ENCODE results near the gene PLEKHA6.
A peak's percentile ranks its signal among the peaks of the same experiment; 100 is the strongest.

The PLEKHA6 gene

GRCh38 chr1:204359474-204360255 lies at the start of gene PLEKHA6:
Gene PLEKHA6, minus strand, starts transcription at chr1:204359929. Its CDS starts 86,202 bp downstream, at chr1:204273727.
- TF ChIP-seq CTCF (IDR thresholded peaks at IDR 0.05; ENCODE audit: low read depth, low read length): peak; percentile 49
- DNase-seq (ENCODE audit: extremely low read depth, low read depth): peak; percentile 10

GRCh38 chr1:204409123-204409522 lies 49.4 kb upstream of the PLEKHA6 start:
- TF ChIP-seq CTCF (IDR thresholded peaks at IDR 0.05; ENCODE audit: low read depth, low read length): no peak
- DNase-seq (ENCODE audit: extremely low read depth, low read depth): no peak

- TF ChIP-seq CTCF (IDR thresholded peaks at IDR 0.05; ENCODE audit: low read depth, low read length): no peak
- DNase-seq (ENCODE audit: extremely low read depth, low read depth): no peak
Measured at GRCh38 chr1:204408602-204409001, 48.9 kb upstream of the PLEKHA6 start.

- DNase-seq (ENCODE audit: extremely low read depth, low read depth): no peak
- TF ChIP-seq CTCF (IDR thresholded peaks at IDR 0.05; ENCODE audit: low read depth, low read length): no peak
Measured at GRCh38 chr1:204408074-204408507, 48.4 kb upstream of the PLEKHA6 start.

- DNase-seq (ENCODE audit: extremely low read depth, low read depth): no peak
- TF ChIP-seq CTCF (IDR thresholded peaks at IDR 0.05; ENCODE audit: low read depth, low read length): no peak
Measured at GRCh38 chr1:204407295-204407971, 47.7 kb upstream of the PLEKHA6 start.

GRCh38 chr1:204406621-204407020 lies 46.9 kb upstream of the PLEKHA6 start:
- no peak for DNase-seq (ENCODE audit: extremely low read depth, low read depth)
- TF ChIP-seq CTCF (IDR thresholded peaks at IDR 0.05; ENCODE audit: low read depth, low read length): no peak

- no peak for DNase-seq (ENCODE audit: extremely low read depth, low read depth)
- TF ChIP-seq CTCF (IDR thresholded peaks at IDR 0.05; ENCODE audit: low read depth, low read length): no peak
Measured at GRCh38 chr1:204405988-204406387, 46.3 kb upstream of the PLEKHA6 start.
